Thyroid gland (tissue), 4 donors: ENCODE results near the gene SIM1. TPM values are rescaled to one million over a fixed set of nuclear protein-coding genes. Genes with fewer than 3 reads are reported as not detected.

Experiments
- DNase-seq, 2 donors: peaks; one replicate each; pipeline ENCODE4 v3.0.0-alpha.2; 2019
- H3K27ac ChIP-seq, 3 donors: fragments of 200-600 bp; sonication (generic); 1 replicate in 2 of 3; 2 replicates in 1 of 3; pipeline ENCODE4 v1.5.1; 2016 to 2019; ENCODE audit warnings: mild to moderate bottlenecking in 1 of 3, moderate library complexity in 1 of 3
- H3K27me3 ChIP-seq: fragments of 200-600 bp; sonication (generic); one replicate; pipeline ENCODE4 v1.5.1; 2019
- H3K36me3 ChIP-seq, 2 donors: fragments of 200-600 bp; sonication (generic); one replicate each; pipeline ENCODE4 v1.5.1; 2016 to 2019
- H3K4me1 ChIP-seq, 2 donors: fragments of 200-600 bp; sonication (generic); one replicate each; pipeline ENCODE4 v1.5.1; 2017 to 2019
- H3K4me3 ChIP-seq, 3 donors: fragments of 200-600 bp; sonication (generic); replicated peaks in 1 of 3; 1 replicate in 2 of 3; 2 replicates in 1 of 3; pipeline ENCODE4 v1.5.1; 2016; ENCODE audit warnings: mild to moderate bottlenecking in 1 of 3
- H3K9me3 ChIP-seq: fragments of 200-600 bp; sonication (generic); one replicate; pipeline ENCODE4 v1.5.1; 2017
- CTCF ChIP-seq, 6 experiments: fragments of 200-600 bp in 3 of 6; fragments of 450-650 bp in 3 of 6; sonication (generic) in 3 of 6; IDR thresholded peaks; one replicate each; pipeline ENCODE4 v1.5.1; 2016 to 2019; ENCODE audit warnings: antibody characterized with exemption in 6 of 6, mild to moderate bottlenecking in 2 of 6, inconsistent platforms in 1 of 6, moderate library complexity in 1 of 6
- POLR2A ChIP-seq, 2 donors: fragments of 450-650 bp; IDR thresholded peaks; one replicate each; pipeline ENCODE4 v1.6.1; 2017; ENCODE audit warnings: antibody characterized with exemption in 2 of 2, mild to moderate bottlenecking in 2 of 2, moderate library complexity in 1 of 2
- WGBS, 2 donors: methylation state at CpG; one replicate each; pipeline ENCODE4 v1.1.5; 2017; 5-methylcytosine and 5-hydroxymethylcytosine counted together
- intact Hi-C: fragments of 100-400 bp; cut with DNase I; formaldehyde crosslinking; loops from one replicate; pipeline ENCODE4 v1.15.1; 2023
- total RNA-seq, 4 donors: library from RNA; depleted of rRNA; stranded (reverse); fragments of >200 nt; gene quantifications; one replicate each; pipeline ENCODE4 v1.2.3, GENCODE V29; 2016

SIM1 gene
- total RNA-seq, 4 donors from 2014 or later = not detected

- TF ChIP-seq POLR2A (IDR thresholded peaks at IDR 0.05) (no peak), CTCF (IDR thresholded peaks at IDR 0.05) (no peak)
- Histone ChIP-seq H3K4me3 (no peak overlapping the region), H3K9me3 (no peaks in the 10 kb centered on the region), H3K36me3 (no peaks in the 10 kb centered on the region), H3K27ac (no peak overlapping the region), H3K27me3 (no peaks in the 10 kb centered on the region), H3K4me1 (no peaks in the 10 kb centered on the region)
- WGBS, 2 donors = 38 to 46% methylated on average over 3 of the region's 3 CpGs
- intact Hi-C loops = no loop called here
- DNase-seq = no peak
These were observed 44.0 kb downstream of the SIM1 start for GRCh38 chr6:100420711-100421110.

GRCh38 chr6:100417036-100417435 is 47.7 kb downstream of the SIM1 start:
- Histone ChIP-seq H3K4me3 (no peak overlapping the region), H3K27me3 (no peaks in the 10 kb centered on the region), H3K4me1 (no peaks in the 10 kb centered on the region), H3K36me3 (no peaks in the 10 kb centered on the region), H3K9me3 (no peaks in the 10 kb centered on the region), H3K27ac (no peak overlapping the region)
- TF ChIP-seq POLR2A (IDR thresholded peaks at IDR 0.05) (no peak), CTCF (IDR thresholded peaks at IDR 0.05) (no peak)
- 92 to 94% methylated on average over 3 of the region's 3 CpGs for WGBS, 2 donors
- no peak for DNase-seq
- intact Hi-C loops = no loop called here

GRCh38 chr6:100415768-100416167 is 49.0 kb downstream of the SIM1 start:
- Histone ChIP-seq H3K4me3 (no peak overlapping the region), H3K27me3 (no peaks in the 10 kb centered on the region), H3K4me1 (no peaks in the 10 kb centered on the region), H3K9me3 (no peaks in the 10 kb centered on the region), H3K27ac (no peak overlapping the region), H3K36me3 (no peaks in the 10 kb centered on the region)
- no peak for DNase-seq
- no peak for TF ChIP-seq POLR2A (IDR thresholded peaks at IDR 0.05)
- no peak for TF ChIP-seq CTCF (IDR thresholded peaks at IDR 0.05)
- intact Hi-C loops = no loop called here

- Histone ChIP-seq H3K36me3 (no peaks in the 10 kb centered on the region), H3K27me3 (no peaks in the 10 kb centered on the region), H3K9me3 (no peaks in the 10 kb centered on the region), H3K27ac (no peak overlapping the region), H3K4me3 (no peak overlapping the region), H3K4me1 (no peaks in the 10 kb centered on the region)
- TF ChIP-seq CTCF (IDR thresholded peaks at IDR 0.05) (no peak), POLR2A (IDR thresholded peaks at IDR 0.05) (no peak)
- no peak for DNase-seq
- WGBS, 2 donors = 91 to 92% methylated on average over 4 of the region's 4 CpGs
- intact Hi-C loops = no loop called here
These were observed 51.8 kb downstream of the SIM1 start for GRCh38 chr6:100412872-100413271.

- no peak for TF ChIP-seq CTCF (IDR thresholded peaks at IDR 0.05)
- TF ChIP-seq POLR2A (IDR thresholded peaks at IDR 0.05) = no peak
- H3K4me3 ChIP-seq = no peak overlapping the region
- no peaks in the 10 kb centered on the region for H3K9me3 ChIP-seq
- no peaks in the 10 kb centered on the region for H3K27me3 ChIP-seq
- intact Hi-C loops = no loop called here
- no peak overlapping the region for H3K27ac ChIP-seq
- no peaks in the 10 kb centered on the region for H3K36me3 ChIP-seq
- WGBS, 2 donors = 64 to 69% methylated on average over 3 of the region's 3 CpGs
- DNase-seq = no peak
- no peaks in the 10 kb centered on the region for H3K4me1 ChIP-seq
These were observed 60.7 kb downstream of the SIM1 start for GRCh38 chr6:100404051-100404450.
